Karpas-422 (cell line): Measurements from ENCODE around the gene TECPR2. TPM values are rescaled to one million over a fixed set of nuclear protein-coding genes. Genes with fewer than 3 reads are reported as not detected.
A peak's percentile ranks its signal among the peaks of the same experiment; 100 is the strongest.

ENCODE experiments used
- DNase-seq: peaks from one replicate; pipeline ENCODE4 v3.0.0-alpha.2; 2015
- H2AFZ ChIP-seq: fragments of 200-600 bp; sonication (generic); 2 replicates; pipeline ENCODE4 v1.6.1; 2014; ENCODE audit warnings: antibody characterized with exemption, low read length, mixed read lengths
- H3K27ac ChIP-seq: fragments of 200-600 bp; sonication (generic); 2 replicates; pipeline ENCODE4 v1.5.1; 2014; ENCODE audit warnings: mild to moderate bottlenecking, low read length, moderate library complexity
- H3K27me3 ChIP-seq: fragments of 200-600 bp; sonication (generic); 2 replicates; pipeline ENCODE4 v1.6.1; 2014; ENCODE audit warnings: low read length, mixed read lengths
- H3K36me3 ChIP-seq: fragments of 200-600 bp; sonication (generic); 2 replicates; pipeline ENCODE4 v1.6.1; 2014; ENCODE audit warnings: low read length, mixed read lengths; ENCODE audit not compliant: insufficient read depth
- H3K4me1 ChIP-seq: fragments of 200-600 bp; sonication (generic); 2 replicates; pipeline ENCODE4 v1.6.1; 2014; ENCODE audit warnings: mild to moderate bottlenecking, low read length, mixed read lengths
- H3K4me2 ChIP-seq: fragments of 200-600 bp; sonication (generic); 2 replicates; pipeline ENCODE4 v1.6.1; 2014; ENCODE audit warnings: low read length, low read depth, mild to moderate bottlenecking; ENCODE audit not compliant: poor library complexity, severe bottlenecking
- H3K4me3 ChIP-seq: fragments of 200-600 bp; sonication (generic); 2 replicates; pipeline ENCODE4 v1.5.1; 2014; ENCODE audit warnings: mild to moderate bottlenecking, antibody characterized with exemption, low read length, mixed read lengths
- H3K79me2 ChIP-seq: fragments of 200-600 bp; sonication (generic); 2 replicates; pipeline ENCODE4 v1.6.1; 2014; ENCODE audit warnings: mild to moderate bottlenecking, low read length, mixed read lengths
- H3K9ac ChIP-seq: fragments of 200-600 bp; sonication (generic); 2 replicates; pipeline ENCODE4 v1.6.0; 2014; ENCODE audit warnings: low read length
- H3K9me2 ChIP-seq: fragments of 200-600 bp; sonication (generic), shearing (Covaris generic); replicated peaks from 2 replicates; pipeline ENCODE4 v1.6.0; 2014; ENCODE audit warnings: mild to moderate bottlenecking, low read length, moderate library complexity; ENCODE audit not compliant: insufficient read depth
- H3K9me3 ChIP-seq: fragments of 300-700, 200-600 bp; sonication (generic); 2 replicates; pipeline ENCODE4 v1.6.1; 2014; ENCODE audit warnings: low read length, mixed read lengths
- H4K20me1 ChIP-seq: fragments of 200-600 bp; sonication (generic); 2 replicates; pipeline ENCODE4 v1.6.1; 2014; ENCODE audit warnings: mild to moderate bottlenecking, antibody characterized with exemption, low read length, low read depth; ENCODE audit not compliant: insufficient read depth
- total RNA-seq: library from RNA; depleted of rRNA; stranded (reverse); fragments of >200 nt; shearing (Covaris generic); gene quantifications from 2 replicates; pipeline ENCODE4 v1.2.3, GENCODE V29; 2014; ENCODE audit warnings: low replicate concordance; rRNA removed

The TECPR2 gene, protein sequence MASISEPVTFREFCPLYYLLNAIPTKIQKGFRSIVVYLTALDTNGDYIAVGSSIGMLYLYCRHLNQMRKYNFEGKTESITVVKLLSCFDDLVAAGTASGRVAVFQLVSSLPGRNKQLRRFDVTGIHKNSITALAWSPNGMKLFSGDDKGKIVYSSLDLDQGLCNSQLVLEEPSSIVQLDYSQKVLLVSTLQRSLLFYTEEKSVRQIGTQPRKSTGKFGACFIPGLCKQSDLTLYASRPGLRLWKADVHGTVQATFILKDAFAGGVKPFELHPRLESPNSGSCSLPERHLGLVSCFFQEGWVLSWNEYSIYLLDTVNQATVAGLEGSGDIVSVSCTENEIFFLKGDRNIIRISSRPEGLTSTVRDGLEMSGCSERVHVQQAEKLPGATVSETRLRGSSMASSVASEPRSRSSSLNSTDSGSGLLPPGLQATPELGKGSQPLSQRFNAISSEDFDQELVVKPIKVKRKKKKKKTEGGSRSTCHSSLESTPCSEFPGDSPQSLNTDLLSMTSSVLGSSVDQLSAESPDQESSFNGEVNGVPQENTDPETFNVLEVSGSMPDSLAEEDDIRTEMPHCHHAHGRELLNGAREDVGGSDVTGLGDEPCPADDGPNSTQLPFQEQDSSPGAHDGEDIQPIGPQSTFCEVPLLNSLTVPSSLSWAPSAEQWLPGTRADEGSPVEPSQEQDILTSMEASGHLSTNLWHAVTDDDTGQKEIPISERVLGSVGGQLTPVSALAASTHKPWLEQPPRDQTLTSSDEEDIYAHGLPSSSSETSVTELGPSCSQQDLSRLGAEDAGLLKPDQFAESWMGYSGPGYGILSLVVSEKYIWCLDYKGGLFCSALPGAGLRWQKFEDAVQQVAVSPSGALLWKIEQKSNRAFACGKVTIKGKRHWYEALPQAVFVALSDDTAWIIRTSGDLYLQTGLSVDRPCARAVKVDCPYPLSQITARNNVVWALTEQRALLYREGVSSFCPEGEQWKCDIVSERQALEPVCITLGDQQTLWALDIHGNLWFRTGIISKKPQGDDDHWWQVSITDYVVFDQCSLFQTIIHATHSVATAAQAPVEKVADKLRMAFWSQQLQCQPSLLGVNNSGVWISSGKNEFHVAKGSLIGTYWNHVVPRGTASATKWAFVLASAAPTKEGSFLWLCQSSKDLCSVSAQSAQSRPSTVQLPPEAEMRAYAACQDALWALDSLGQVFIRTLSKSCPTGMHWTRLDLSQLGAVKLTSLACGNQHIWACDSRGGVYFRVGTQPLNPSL (N-terminal part only)
- 10.3 and 11.8 TPM in 2 replicates for total RNA-seq

DNA sequence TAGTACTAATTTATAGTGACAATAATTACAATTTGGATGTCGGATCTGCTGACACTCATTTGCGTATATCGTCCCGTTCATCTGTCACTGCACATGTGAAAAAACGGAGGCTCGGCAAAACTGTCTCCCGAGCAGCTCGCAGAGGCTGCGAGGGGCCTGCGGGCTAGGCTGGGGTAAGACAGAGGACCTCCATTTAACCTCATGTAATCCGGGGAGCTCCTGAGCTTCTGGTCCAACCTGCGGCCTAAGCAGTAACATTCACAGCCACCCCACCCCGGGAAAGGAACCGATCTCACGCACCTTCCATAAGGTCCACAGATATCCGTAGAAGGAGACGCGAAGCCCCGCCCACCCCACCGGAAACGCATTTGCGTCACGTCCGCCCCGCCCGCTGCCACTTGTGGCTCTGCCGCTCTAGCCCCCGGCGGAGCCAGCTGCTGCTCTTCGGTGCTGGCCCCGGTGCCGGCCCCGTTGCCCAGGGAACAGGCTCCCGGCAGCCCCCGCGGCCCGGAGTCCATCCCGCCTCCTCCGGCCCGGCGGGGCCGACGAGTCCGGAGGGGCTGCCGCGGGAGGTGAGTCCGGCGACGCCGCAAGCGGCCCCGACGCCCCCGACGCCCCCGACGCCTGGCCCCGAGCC, at the start of gene TECPR2, which contains the start of gene CINP:
Gene TECPR2 (plus strand): TSS at position 397 of the 637 bp plus-strand sequence. CDS start 13,781 bp downstream, outside the sequence.
Gene CINP (minus strand): TSS at position 346 of the 637 bp plus-strand sequence. CDS start 39 bp downstream, at position 307.
- peak; percentile 99 for DNase-seq
- Histone ChIP-seq H3K9ac (peak within 1 kb of the TSS; percentile 86), H4K20me1 (peaks cover 26% of the 10 kb centered on the region), H3K36me3 (peaks cover 4% of the 10 kb centered on the region; the same call in 1 of the 2 replicates), H3K9me2 (no peaks in the 10 kb centered on the region), H3K79me2 (peaks cover 21% of the 10 kb centered on the region), H3K4me1 (peaks cover 34% of the 10 kb centered on the region), H3K4me3 (peak within 1 kb of the TSS; percentile 89), H3K9me3 (no peaks in the 10 kb centered on the region), H3K4me2 (peak within 1 kb of the TSS; percentile 94), H3K27ac (no peak within 1 kb of the TSS), H3K27me3 (no peaks in the 10 kb centered on the region), H2AFZ (peak within 1 kb of the TSS; percentile 95)

DNA sequence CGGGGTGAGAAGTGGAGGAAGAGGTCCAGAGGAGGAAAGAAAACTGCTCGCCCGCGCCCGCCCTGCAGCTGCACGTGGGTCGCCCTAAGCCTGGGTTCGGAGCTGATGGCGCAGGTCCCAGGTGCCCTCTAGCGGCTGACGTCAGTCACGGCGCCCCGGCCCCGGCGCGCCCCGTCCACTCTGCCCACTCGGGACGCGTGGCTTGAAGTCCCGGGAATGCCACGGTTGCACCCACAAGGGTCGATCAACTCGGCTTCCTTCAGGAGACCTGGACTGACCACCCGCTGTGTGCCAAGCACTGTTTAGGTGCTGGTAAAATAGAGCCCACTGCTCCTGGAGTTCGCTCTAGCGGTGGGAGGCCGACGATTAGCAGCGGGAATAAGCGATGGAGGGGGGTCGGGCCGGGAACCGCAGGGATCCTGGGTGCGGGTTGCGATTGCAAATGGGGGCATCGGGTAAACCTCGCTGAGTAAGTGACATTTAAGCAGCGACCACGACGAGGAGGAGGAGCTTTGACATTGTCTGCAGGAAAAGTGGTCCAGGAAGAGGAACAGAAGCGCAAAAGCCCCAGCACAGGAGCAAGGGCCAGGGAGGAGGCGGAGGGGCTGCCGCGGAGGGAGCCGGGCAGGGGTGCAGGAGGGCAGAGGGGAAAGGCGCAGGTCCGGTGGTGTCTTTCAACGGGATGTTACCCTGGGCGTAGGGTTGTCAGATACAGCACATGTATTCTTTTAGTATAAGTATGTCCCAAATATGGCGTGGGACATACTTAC, 48.3 kb upstream of the TECPR2 start:
- Histone ChIP-seq H2AFZ (peak overlapping the region; percentile 88), H3K27ac (no peak overlapping the region), H3K9me2 (no peaks in the 10 kb centered on the region), H4K20me1 (no peaks in the 10 kb centered on the region), H3K4me3 (peak overlapping the region; percentile 71), H3K9me3 (no peaks in the 10 kb centered on the region), H3K9ac (peak overlapping the region; percentile 63), H3K36me3 (no peaks in the 10 kb centered on the region), H3K4me1 (peaks cover 47% of the 10 kb centered on the region), H3K79me2 (peaks cover 6% of the 10 kb centered on the region), H3K4me2 (peak overlapping the region; percentile 88), H3K27me3 (no peaks in the 10 kb centered on the region)
- peak; percentile 94 for DNase-seq

DNA sequence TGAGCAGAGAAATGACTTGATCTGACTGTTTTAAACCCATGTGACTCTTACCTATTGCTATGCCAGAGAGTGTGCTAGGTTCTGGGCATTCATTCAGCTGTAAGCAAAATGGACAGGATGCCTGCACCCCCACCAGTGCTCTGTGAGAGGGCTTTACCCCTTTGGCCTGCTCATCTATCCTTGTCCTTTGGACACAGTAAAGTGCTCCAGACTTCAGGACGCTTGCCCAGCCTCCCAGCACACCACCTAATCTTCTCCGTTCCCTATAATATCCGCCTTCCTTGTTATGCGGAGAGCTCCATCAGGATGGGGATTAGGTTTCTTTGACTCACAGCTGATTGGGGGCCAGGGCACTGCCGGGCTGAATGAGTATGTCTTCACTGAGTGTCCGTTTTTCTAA, 47.6 kb upstream of the TECPR2 start:
- Histone ChIP-seq H3K4me2 (no peak overlapping the region), H4K20me1 (no peaks in the 10 kb centered on the region), H3K4me3 (no peak overlapping the region; the same call in 1 of the 2 replicates), H3K27ac (no peak overlapping the region), H3K9me3 (no peaks in the 10 kb centered on the region), H3K9me2 (no peaks in the 10 kb centered on the region), H3K9ac (no peak overlapping the region), H3K36me3 (no peaks in the 10 kb centered on the region), H3K79me2 (peaks cover 9% of the 10 kb centered on the region), H2AFZ (no peak overlapping the region), H3K27me3 (no peaks in the 10 kb centered on the region), H3K4me1 (peaks cover 47% of the 10 kb centered on the region)
- DNase-seq, result no peak

DNA sequence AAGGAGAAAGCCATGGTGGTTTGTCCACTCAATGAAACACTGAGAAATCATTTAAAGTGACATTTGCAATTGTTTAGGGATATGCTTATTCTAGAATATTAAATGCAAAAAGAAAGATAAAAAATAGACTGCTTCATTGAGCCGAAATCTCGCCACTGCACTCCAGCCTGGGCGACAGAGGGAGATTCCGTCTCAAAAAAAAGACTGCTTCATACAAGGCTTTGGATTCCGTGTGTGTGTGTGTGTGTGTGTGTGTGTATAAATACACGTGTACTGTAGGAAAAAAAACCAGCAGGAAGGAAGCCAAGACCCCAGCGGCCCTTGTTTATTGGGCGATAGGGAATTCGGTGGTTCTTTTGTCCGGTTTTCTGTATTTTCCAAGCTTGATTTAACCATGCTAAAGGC, 46.4 kb upstream of the TECPR2 start:
- Histone ChIP-seq H3K79me2 (peaks cover 21% of the 10 kb centered on the region), H3K4me3 (peak overlapping the region; percentile 71), H3K9ac (peak overlapping the region; percentile 73), H2AFZ (peak overlapping the region; percentile 97), H3K4me2 (peak overlapping the region; percentile 96), H3K9me2 (no peaks in the 10 kb centered on the region), H3K4me1 (peaks cover 59% of the 10 kb centered on the region), H3K36me3 (no peaks in the 10 kb centered on the region), H3K27ac (no peak overlapping the region), H4K20me1 (no peaks in the 10 kb centered on the region), H3K27me3 (no peaks in the 10 kb centered on the region), H3K9me3 (no peaks in the 10 kb centered on the region)
- DNase-seq, result peak; percentile 77

DNA sequence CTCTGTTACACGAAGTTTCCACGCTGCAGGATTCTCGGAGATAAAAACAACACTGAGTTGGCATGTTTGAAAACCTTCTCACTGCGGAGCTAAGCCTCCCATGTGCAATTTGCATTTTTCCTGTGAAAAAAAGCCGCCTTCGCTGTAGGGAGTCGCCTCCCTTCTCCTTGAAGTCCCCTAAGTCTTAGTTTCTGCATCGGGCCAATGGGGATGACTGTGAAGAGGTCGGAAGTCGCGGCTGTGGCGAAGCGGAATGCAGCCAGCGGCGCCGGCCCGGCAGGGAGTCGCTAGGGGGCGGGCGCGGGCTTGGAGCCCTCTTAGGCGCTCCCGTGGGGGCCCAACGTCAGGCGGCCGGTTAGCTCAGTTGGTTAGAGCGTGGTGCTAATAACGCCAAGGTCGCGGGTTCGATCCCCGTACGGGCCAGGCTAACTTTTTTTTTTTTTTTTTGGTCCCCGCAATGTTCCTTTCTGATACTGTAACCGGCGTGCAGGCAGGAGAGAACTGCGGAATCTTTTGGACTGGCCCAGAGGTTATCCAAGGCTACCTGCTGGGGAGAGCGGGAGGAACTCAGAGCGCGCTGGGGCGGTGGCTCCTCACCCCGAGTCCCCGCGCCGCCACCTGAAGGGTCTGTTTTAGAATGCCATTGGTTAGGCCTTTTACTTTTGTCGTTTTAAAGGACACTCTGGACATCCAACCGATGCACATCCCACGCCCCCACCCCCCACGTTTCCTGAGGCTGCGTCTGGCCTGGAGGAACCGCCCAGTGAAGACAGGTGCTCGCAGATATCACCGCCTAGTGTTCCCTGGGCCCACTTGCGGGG, 45.8 kb upstream of the TECPR2 start:
- Histone ChIP-seq H3K27me3 (no peaks in the 10 kb centered on the region), H3K27ac (no peak overlapping the region), H3K9me2 (no peaks in the 10 kb centered on the region), H2AFZ (peak overlapping the region; percentile 97), H3K4me1 (peaks cover 60% of the 10 kb centered on the region), H3K4me2 (peak overlapping the region; percentile 96), H3K79me2 (peaks cover 27% of the 10 kb centered on the region), H4K20me1 (no peaks in the 10 kb centered on the region), H3K36me3 (0 out of 2 replicates have a peak, but pooled peaks cover under 1% of the 10 kb centered on the region), H3K4me3 (peak overlapping the region; percentile 71), H3K9me3 (no peaks in the 10 kb centered on the region), H3K9ac (peak overlapping the region; percentile 73)
- peak; percentile 98 for DNase-seq

DNA sequence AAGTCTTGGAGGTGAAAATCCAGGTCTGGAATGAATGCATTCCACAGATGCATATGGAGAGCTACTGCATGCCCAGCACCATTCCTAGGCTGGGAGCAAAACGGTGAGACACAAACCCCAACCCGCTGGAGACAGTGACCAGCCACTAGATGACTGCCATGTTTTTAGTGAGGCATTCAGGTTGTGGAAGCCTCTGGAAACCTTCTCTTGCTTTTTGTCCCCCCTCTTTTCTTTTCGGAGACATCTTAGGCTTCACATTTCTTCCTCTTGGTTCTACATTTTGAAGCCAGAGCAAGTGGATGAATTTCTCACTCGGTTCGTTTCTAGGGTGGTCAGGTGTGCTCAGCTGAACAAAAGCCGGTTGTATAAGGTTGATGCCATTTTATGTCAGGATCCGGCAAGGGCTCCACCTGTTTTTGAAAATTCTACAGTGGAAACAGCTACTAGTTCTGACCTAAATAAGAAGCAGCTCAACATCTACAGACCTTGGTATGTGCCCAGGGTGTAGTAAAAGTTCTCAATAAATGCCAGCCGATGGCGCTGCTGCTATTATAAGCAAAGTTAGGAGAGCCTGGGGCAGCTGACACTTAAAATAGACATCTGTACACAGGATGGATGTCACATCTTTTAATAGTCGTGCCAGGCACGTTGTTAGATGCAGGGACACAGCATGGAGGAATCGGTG, 45.0 kb upstream of the TECPR2 start:
- Histone ChIP-seq H3K36me3 (peaks cover 5% of the 10 kb centered on the region; the same call in 1 of the 2 replicates), H2AFZ (peak overlapping the region; percentile 94), H3K4me1 (peaks cover 63% of the 10 kb centered on the region), H3K27ac (peak overlapping the region; percentile 10; the same call in 1 of the 2 replicates), H3K79me2 (peaks cover 34% of the 10 kb centered on the region), H3K9ac (peak overlapping the region; percentile 70), H3K27me3 (no peaks in the 10 kb centered on the region), H3K9me3 (no peaks in the 10 kb centered on the region), H3K4me3 (peak overlapping the region; percentile 71), H4K20me1 (no peaks in the 10 kb centered on the region), H3K4me2 (peak overlapping the region; percentile 96), H3K9me2 (no peaks in the 10 kb centered on the region)
- peak; percentile 83 for DNase-seq
